Suprapubic skin (tissue), 4 donors: ENCODE measurements around the gene ZSCAN20. TPM values are rescaled to one million over a fixed set of nuclear protein-coding genes. Genes with fewer than 3 reads are reported as not detected.

Source experiments
- DNase-seq, 2 donors: peaks; one replicate each; pipeline ENCODE4 v3.0.0-alpha.2; 2019; ENCODE audit warnings: low spot score in 2 of 2
- H3K27ac ChIP-seq: fragments of 200-600 bp; sonication (generic); one replicate; pipeline ENCODE4 v1.5.1; 2019
- H3K27me3 ChIP-seq: fragments of 200-600 bp; sonication (generic); one replicate; pipeline ENCODE4 v1.5.1; 2019
- H3K36me3 ChIP-seq: fragments of 200-600 bp; sonication (generic); one replicate; pipeline ENCODE4 v1.5.1; 2019
- H3K4me1 ChIP-seq: fragments of 200-600 bp; sonication (generic); one replicate; pipeline ENCODE4 v1.5.1; 2019
- H3K4me3 ChIP-seq: fragments of 200-600 bp; sonication (generic); one replicate; pipeline ENCODE4 v1.5.1; 2019; ENCODE audit warnings: mild to moderate bottlenecking
- H3K9me3 ChIP-seq: fragments of 200-600 bp; sonication (generic); one replicate; pipeline ENCODE4 v1.5.1; 2019
- EP300 ChIP-seq: sonication (generic); formaldehyde crosslinking; IDR thresholded peaks from one replicate; pipeline ENCODE4 v1.6.1; 2017; ENCODE audit warnings: antibody characterized with exemption
- POLR2A ChIP-seq, 2 donors: fragments of 450-650 bp; IDR thresholded peaks; one replicate each; pipeline ENCODE4 v1.6.1; 2017; ENCODE audit warnings: antibody characterized with exemption in 2 of 2, mild to moderate bottlenecking in 2 of 2, moderate library complexity in 2 of 2
- POLR2AphosphoS5 ChIP-seq, 3 donors: sonication (generic); formaldehyde crosslinking; IDR thresholded peaks; one replicate each; pipeline ENCODE4 v1.6.1; 2017; ENCODE audit warnings: antibody characterized with exemption in 3 of 3
- WGBS: methylation state at CpG from one replicate; pipeline ENCODE4 v1.1.5; 2018; 5-methylcytosine and 5-hydroxymethylcytosine counted together
- total RNA-seq, 4 donors: library from RNA; depleted of rRNA; stranded (reverse); fragments of >200 nt; gene quantifications; one replicate each; pipeline ENCODE4 v1.1.0, GENCODE V29; 2016
- TF ChIP-seq, protein P1 (sequence below), 2 donors: fragments of 200-600 bp in 1 of 2; fragments of 450-650 bp in 1 of 2; sonication (generic) in 1 of 2; IDR thresholded peaks; one replicate each; pipeline ENCODE4 v1.5.1; 2016 to 2019; ENCODE audit warnings: antibody characterized with exemption in 2 of 2, mild to moderate bottlenecking in 1 of 2, moderate library complexity in 1 of 2

Gene ZSCAN20
- total RNA-seq, 4 donors from 2014 or later: 1.4 to 7.0 (median 3.2) TPM

DNA sequence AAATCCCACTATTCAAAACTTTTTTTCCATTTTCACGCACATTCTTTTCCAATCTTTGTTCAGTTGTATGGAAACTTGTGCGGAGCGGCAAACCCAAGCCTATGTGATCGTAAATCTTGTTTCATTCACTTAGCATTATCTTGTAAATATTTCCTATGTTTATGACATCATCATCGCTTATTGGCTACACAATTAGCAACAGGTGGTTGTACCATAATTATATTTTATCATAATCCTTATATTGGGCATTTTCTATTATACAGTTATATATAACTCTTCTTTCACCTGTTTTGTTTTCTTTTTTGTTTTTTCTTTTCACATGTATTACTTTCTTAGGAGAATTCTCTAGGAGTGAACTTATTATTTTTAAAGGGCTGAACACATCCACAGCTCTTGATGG lies 65.4 kb downstream of the ZSCAN20 start:
- DNase-seq: no peak
- 95% methylated on average over 5 of the region's 5 CpGs for WGBS
- no peak for TF ChIP-seq EP300
- no peak for TF ChIP-seq POLR2AphosphoS5 (IDR thresholded peaks at IDR 0.05)
- TF ChIP-seq, protein P1, sequence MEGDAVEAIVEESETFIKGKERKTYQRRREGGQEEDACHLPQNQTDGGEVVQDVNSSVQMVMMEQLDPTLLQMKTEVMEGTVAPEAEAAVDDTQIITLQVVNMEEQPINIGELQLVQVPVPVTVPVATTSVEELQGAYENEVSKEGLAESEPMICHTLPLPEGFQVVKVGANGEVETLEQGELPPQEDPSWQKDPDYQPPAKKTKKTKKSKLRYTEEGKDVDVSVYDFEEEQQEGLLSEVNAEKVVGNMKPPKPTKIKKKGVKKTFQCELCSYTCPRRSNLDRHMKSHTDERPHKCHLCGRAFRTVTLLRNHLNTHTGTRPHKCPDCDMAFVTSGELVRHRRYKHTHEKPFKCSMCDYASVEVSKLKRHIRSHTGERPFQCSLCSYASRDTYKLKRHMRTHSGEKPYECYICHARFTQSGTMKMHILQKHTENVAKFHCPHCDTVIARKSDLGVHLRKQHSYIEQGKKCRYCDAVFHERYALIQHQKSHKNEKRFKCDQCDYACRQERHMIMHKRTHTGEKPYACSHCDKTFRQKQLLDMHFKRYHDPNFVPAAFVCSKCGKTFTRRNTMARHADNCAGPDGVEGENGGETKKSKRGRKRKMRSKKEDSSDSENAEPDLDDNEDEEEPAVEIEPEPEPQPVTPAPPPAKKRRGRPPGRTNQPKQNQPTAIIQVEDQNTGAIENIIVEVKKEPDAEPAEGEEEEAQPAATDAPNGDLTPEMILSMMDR (IDR thresholded peaks at IDR 0.05): no peak
- TF ChIP-seq POLR2A (IDR thresholded peaks at IDR 0.05): no peak
- H3K9me3 ChIP-seq: no peaks in the 10 kb centered on the region
- no peak overlapping the region for H3K4me3 ChIP-seq
- no peaks in the 10 kb centered on the region for H3K4me1 ChIP-seq
- H3K27me3 ChIP-seq: peaks cover 3% of the 10 kb centered on the region
- H3K36me3 ChIP-seq: no peaks in the 10 kb centered on the region
- H3K27ac ChIP-seq: no peak overlapping the region

DNA sequence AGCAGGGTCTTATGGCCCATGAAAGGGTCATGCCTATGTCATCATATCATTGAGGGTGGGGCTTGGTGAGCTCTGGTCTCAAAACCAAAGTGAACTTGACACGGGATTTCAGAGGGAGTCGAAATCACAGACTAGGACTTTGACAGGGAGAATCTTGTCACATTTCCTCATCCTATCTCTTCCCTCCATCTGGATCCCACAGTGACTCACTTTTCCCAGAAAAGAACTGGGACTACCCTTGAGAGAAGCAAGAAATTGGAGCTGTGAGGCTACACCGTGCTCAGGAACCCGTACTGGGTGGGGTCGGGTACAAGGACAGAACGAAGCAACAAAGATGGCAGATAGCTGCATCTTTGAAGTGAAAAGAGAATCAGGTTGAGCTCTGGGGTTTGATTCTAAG lies 69.5 kb downstream of the ZSCAN20 start:
- H3K9me3 ChIP-seq: no peaks in the 10 kb centered on the region
- no peak overlapping the region for H3K4me3 ChIP-seq
- no peaks in the 10 kb centered on the region for H3K4me1 ChIP-seq
- no peak overlapping the region for H3K27ac ChIP-seq
- H3K36me3 ChIP-seq: no peaks in the 10 kb centered on the region
- H3K27me3 ChIP-seq: peaks cover 3% of the 10 kb centered on the region
- TF ChIP-seq POLR2A (IDR thresholded peaks at IDR 0.05): no peak
- TF ChIP-seq, protein P1 (IDR thresholded peaks at IDR 0.05): no peak
- TF ChIP-seq POLR2AphosphoS5 (IDR thresholded peaks at IDR 0.05): no peak
- no peak for TF ChIP-seq EP300
- no peak for DNase-seq
- 93% methylated on average over 6 of the region's 6 CpGs for WGBS

Other genes starting within 250 kb of the ZSCAN20 start
- gene ZNF362, start 216.2 kb upstream of the ZSCAN20 start, total RNA-seq: 10 to 100 TPM; 18.7 to 23.9 (median 21.9) TPM
- gene A3GALT2, start 151.5 kb upstream of the ZSCAN20 start, total RNA-seq: not detected
- gene PHC2, start 41.5 kb upstream of the ZSCAN20 start, total RNA-seq: 10 to 100 TPM; 77.8 to 81.3 (median 79.5) TPM